Cardiac fibroblast (primary cell): ENCODE data around the gene DOC2A.

Experiments
- DNase-seq, 2 donors: peaks; one replicate each; pipeline versions ENCODE4 v3.0.0 to v3.0.0-alpha.2; 2010; ENCODE audit warnings: low read depth in 2 of 2
- H3K4me3 ChIP-seq, 2 donors: replicated peaks in 1 of 2; 1 replicate in 1 of 2; 2 replicates in 1 of 2; pipeline ENCODE4 v1.5.1; 2011; ENCODE audit warnings: low read depth in 2 of 2, low read length in 2 of 2, mild to moderate bottlenecking in 2 of 2, moderate library complexity in 1 of 2
- TF ChIP-seq, protein P1 (sequence below): IDR thresholded peaks from one replicate; pipeline ENCODE4 v1.5.1; 2011; ENCODE audit warnings: low read depth, mild to moderate bottlenecking, low read length, inconsistent platforms

The DOC2A gene

GRCh38 chr16:29990883-29991570 lies 19.8 kb downstream of the DOC2A start:
- TF ChIP-seq, protein P1, sequence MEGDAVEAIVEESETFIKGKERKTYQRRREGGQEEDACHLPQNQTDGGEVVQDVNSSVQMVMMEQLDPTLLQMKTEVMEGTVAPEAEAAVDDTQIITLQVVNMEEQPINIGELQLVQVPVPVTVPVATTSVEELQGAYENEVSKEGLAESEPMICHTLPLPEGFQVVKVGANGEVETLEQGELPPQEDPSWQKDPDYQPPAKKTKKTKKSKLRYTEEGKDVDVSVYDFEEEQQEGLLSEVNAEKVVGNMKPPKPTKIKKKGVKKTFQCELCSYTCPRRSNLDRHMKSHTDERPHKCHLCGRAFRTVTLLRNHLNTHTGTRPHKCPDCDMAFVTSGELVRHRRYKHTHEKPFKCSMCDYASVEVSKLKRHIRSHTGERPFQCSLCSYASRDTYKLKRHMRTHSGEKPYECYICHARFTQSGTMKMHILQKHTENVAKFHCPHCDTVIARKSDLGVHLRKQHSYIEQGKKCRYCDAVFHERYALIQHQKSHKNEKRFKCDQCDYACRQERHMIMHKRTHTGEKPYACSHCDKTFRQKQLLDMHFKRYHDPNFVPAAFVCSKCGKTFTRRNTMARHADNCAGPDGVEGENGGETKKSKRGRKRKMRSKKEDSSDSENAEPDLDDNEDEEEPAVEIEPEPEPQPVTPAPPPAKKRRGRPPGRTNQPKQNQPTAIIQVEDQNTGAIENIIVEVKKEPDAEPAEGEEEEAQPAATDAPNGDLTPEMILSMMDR: no peak
- no peak for DNase-seq
- H3K4me3 ChIP-seq: no peak overlapping the region

GRCh38 chr16:29990034-29990433 lies 20.8 kb downstream of the DOC2A start:
- no peak for DNase-seq
- no peak overlapping the region for H3K4me3 ChIP-seq
- TF ChIP-seq, protein P1: no peak

DNA sequence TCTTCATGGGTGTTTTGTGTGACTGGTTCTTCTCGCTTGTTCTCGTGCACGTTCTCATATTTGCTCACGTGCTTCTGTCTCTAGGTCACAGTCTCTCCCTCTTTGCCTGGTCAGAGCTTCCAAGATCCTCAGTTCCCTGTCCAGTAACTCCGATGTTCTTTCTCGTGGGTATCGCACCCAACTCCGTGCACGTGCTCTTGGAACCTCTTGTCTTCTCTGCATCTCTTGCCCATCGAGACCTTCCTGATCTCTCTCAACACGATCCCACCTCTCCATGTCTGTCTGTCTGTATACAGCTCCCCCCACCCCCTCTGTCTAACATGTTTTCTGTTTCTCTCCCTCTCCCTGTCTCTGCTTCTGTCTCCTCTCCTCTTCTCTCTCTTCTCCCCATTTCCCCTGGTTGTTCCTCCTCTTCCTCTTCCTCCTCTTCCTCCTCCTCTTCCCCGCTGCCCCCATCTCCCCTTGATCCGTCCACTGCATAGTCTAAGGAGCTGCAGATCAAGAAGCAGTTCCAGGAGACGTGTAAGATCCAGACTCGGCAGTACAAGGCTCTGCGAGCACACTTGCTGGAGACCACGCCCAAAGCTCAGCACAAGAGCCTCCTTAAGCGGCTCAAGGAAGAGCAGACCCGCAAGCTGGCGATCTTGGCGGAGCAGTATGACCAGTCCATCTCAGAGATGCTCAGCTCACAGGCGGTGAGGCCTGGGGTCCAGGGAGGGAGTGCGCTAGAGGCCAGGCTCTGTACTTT lies 21.5 kb downstream of the DOC2A start:
- TF ChIP-seq, protein P1: no peak
- no peak overlapping the region for H3K4me3 ChIP-seq
- DNase-seq: no peak

DNA sequence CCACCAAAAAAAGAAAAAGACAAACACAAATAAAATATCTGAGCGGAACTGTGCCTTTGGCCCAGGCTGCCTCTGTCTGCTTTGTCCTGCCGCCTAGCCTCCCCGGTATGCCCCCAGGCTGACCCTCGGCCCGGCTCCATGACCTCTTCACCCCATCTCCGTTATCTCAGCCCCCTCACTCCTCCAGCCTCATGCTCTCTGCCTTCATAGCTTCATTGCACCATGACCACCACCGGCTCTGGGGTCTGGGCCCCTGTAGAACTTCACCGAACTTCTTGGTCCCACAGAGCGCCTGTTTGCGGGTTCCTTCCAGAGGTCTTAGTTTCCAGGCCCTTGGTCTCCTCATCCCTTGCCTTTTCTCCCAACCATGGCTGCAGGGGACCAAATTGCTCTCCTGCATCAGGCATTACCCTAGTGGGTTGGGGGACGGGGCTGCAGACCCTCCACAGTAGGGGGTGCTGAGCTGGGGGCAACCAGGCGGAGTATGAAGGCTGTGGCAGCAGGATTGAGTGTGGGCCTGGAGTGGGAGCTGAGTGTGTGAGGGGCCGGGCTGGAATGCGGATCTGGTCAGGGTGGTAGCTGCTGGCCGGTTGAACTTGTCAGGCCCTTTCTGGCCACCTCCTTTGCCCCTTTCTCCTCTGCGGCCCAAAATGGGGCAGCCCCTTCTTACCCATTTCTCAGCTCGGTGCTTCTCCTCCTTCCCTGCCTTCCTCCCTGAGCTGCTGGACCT lies 22.3 kb downstream of the DOC2A start:
- DNase-seq: no peak
- TF ChIP-seq, protein P1: no peak
- H3K4me3 ChIP-seq: no peak overlapping the region

DNA sequence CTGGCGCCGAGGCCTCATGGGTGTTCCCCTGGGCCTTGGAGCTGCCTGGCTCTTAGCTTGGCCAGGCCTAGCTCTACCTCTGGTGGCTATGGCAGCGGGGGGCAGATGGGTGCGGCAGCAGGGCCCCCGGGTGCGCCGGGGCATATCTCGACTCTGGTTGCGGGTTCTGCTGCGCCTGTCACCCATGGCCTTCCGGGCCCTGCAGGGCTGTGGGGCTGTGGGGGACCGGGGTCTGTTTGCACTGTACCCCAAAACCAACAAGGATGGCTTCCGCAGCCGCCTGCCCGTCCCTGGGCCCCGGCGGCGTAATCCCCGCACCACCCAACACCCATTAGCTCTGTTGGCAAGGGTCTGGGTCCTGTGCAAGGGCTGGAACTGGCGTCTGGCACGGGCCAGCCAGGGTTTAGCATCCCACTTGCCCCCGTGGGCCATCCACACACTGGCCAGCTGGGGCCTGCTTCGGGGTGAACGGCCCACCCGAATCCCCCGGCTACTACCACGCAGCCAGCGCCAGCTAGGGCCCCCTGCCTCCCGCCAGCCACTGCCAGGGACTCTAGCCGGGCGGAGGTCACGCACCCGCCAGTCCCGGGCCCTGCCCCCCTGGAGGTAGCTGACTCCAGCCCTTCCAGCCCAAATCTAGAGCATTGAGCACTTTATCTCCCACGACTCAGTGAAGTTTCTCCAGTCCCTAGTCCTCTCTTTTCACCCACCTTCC lies 23.3 kb downstream of the DOC2A start:
- TF ChIP-seq, protein P1: no peak
- H3K4me3 ChIP-seq: no peak overlapping the region
- no peak for DNase-seq

DNA sequence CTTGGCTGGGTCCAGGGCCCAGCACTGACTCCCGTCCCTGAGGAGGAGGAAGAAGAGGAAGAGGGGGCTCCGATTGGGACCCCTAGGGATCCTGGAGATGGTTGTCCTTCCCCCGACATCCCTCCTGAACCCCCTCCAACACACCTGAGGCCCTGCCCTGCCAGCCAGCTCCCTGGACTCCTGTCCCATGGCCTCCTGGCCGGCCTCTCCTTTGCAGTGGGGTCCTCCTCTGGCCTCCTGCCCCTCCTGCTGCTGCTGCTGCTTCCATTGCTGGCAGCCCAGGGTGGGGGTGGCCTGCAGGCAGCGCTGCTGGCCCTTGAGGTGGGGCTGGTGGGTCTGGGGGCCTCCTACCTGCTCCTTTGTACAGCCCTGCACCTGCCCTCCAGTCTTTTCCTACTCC lies 23.9 kb downstream of the DOC2A start:
- TF ChIP-seq, protein P1: no peak

More for the DNA sequence above, 23.9 kb downstream of the DOC2A start:
- DNase-seq: no peak
- H3K4me3 ChIP-seq: no peak overlapping the region
